Measurements from ENCODE around the gene CDK14.

DNA sequence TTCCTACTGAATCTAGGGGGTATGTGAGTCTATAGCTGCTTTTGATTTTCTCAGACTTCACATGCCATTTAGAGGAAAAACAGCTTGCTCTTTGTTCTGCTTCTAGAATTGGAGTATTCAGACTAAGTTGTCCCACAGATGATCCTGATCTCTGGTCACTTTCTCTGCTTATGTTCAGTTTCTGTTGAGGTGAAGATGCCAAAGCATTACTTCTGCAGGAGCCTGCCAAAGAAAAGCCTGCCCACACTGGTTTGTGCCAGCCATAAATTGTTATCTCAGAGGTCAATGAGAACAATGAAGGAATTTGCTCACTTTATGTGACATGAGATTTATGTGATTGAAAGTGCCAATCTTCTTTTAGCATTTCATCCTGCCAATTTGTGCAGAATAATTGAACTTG lies 163.6 kb downstream of the CDK14 start:
- TF ChIP-seq POLR2A (IDR thresholded peaks at IDR 0.05): no peak
- TF ChIP-seq, protein P1, sequence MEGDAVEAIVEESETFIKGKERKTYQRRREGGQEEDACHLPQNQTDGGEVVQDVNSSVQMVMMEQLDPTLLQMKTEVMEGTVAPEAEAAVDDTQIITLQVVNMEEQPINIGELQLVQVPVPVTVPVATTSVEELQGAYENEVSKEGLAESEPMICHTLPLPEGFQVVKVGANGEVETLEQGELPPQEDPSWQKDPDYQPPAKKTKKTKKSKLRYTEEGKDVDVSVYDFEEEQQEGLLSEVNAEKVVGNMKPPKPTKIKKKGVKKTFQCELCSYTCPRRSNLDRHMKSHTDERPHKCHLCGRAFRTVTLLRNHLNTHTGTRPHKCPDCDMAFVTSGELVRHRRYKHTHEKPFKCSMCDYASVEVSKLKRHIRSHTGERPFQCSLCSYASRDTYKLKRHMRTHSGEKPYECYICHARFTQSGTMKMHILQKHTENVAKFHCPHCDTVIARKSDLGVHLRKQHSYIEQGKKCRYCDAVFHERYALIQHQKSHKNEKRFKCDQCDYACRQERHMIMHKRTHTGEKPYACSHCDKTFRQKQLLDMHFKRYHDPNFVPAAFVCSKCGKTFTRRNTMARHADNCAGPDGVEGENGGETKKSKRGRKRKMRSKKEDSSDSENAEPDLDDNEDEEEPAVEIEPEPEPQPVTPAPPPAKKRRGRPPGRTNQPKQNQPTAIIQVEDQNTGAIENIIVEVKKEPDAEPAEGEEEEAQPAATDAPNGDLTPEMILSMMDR (IDR thresholded peaks at IDR 0.05): no peak

Data from esophagus squamous epithelium (tissue), 4 donors.